Thyroid gland (tissue), 4 donors: ENCODE results near the gene MOGAT3.

Experiments used
- POLR2A ChIP-seq, 2 donors: fragments of 450-650 bp; IDR thresholded peaks; one replicate each; pipeline ENCODE4 v1.6.1; 2017; ENCODE audit warnings: antibody characterized with exemption in 2 of 2, mild to moderate bottlenecking in 2 of 2, moderate library complexity in 1 of 2
- TF ChIP-seq, protein P1 (sequence below), 6 experiments: fragments of 200-600 bp in 3 of 6; fragments of 450-650 bp in 3 of 6; sonication (generic) in 3 of 6; IDR thresholded peaks; one replicate each; pipeline ENCODE4 v1.5.1; 2016 to 2019; ENCODE audit warnings: antibody characterized with exemption in 6 of 6, mild to moderate bottlenecking in 2 of 6, inconsistent platforms in 1 of 6, moderate library complexity in 1 of 6

GRCh38 chr7:101151908-101152651, 48.8 kb downstream of the MOGAT3 start:
- TF ChIP-seq, protein P1, sequence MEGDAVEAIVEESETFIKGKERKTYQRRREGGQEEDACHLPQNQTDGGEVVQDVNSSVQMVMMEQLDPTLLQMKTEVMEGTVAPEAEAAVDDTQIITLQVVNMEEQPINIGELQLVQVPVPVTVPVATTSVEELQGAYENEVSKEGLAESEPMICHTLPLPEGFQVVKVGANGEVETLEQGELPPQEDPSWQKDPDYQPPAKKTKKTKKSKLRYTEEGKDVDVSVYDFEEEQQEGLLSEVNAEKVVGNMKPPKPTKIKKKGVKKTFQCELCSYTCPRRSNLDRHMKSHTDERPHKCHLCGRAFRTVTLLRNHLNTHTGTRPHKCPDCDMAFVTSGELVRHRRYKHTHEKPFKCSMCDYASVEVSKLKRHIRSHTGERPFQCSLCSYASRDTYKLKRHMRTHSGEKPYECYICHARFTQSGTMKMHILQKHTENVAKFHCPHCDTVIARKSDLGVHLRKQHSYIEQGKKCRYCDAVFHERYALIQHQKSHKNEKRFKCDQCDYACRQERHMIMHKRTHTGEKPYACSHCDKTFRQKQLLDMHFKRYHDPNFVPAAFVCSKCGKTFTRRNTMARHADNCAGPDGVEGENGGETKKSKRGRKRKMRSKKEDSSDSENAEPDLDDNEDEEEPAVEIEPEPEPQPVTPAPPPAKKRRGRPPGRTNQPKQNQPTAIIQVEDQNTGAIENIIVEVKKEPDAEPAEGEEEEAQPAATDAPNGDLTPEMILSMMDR (IDR thresholded peaks at IDR 0.05): no peak
- TF ChIP-seq POLR2A (IDR thresholded peaks at IDR 0.05): no peak
